Motor neuron (in vitro differentiated cells): ENCODE data around the gene DIS3L2. TPM values are rescaled to one million over a fixed set of nuclear protein-coding genes. Genes with fewer than 3 reads are reported as not detected.

ENCODE experiments used
- ATAC-seq, 8 experiments: fragments of 200-7000 bp; cut with Tn5 transposase; replicated peaks in 6 of 8; 2 replicates each; pipeline ENCODE4 v1.8.0; 2021; ENCODE audit warnings: mild to moderate bottlenecking in 8 of 8, moderate library complexity in 8 of 8
- H3K27ac ChIP-seq, 2 donors: fragments of 250-450 bp; sonication (Bioruptor Pico); 2 replicates each; pipeline ENCODE4 v1.9.0; 2021; ENCODE audit warnings: antibody characterized with exemption in 2 of 2, mild to moderate bottlenecking in 2 of 2, moderate library complexity in 1 of 2
- H3K4me1 ChIP-seq, 2 donors: fragments of 250-450 bp; sonication (Bioruptor Pico); replicated peaks in 1 of 2; 2 replicates each; pipeline ENCODE4 v1.6.1; 2021; ENCODE audit warnings: antibody characterized with exemption in 2 of 2, mild to moderate bottlenecking in 2 of 2, moderate library complexity in 1 of 2
- H3K4me3 ChIP-seq, 5 donors: fragments of 250-450 bp; sonication (Bioruptor Pico); 2 replicates each; pipeline ENCODE4 v1.9.0; 2021; ENCODE audit warnings: antibody characterized with exemption in 5 of 5, mild to moderate bottlenecking in 5 of 5, moderate library complexity in 4 of 5
- WGBS, 10 experiments: fragments of 450-650 bp; shearing (Covaris generic); methylation state at CpG; one replicate each; pipeline ENCODE4 v1.0.0; 2022; 5-methylcytosine and 5-hydroxymethylcytosine counted together
- in situ Hi-C, 9 experiments: fragments of 400-800 bp; cut with MboI; loops; one replicate each; pipeline ENCODE4 v1.15.0; 2021; ENCODE audit warnings: low sequenced_read_pairs in 9 of 9, low pct_unique_long_range_greater_than_20kb in 2 of 9; ENCODE audit not compliant: unreplicated experiment in 9 of 9
- total RNA-seq, 8 experiments: library from RNA; unstranded; fragments of 300-600 nt; gene quantifications; 2 replicates each; pipeline versions ENCODE4 v1.2.3 to v1.2.4, GENCODE V29; 2022

The DIS3L2 gene
- total RNA-seq, 8 experiments from 2014 or later, result 10.6 to 33.1 (median 21.8) TPM

DNA sequence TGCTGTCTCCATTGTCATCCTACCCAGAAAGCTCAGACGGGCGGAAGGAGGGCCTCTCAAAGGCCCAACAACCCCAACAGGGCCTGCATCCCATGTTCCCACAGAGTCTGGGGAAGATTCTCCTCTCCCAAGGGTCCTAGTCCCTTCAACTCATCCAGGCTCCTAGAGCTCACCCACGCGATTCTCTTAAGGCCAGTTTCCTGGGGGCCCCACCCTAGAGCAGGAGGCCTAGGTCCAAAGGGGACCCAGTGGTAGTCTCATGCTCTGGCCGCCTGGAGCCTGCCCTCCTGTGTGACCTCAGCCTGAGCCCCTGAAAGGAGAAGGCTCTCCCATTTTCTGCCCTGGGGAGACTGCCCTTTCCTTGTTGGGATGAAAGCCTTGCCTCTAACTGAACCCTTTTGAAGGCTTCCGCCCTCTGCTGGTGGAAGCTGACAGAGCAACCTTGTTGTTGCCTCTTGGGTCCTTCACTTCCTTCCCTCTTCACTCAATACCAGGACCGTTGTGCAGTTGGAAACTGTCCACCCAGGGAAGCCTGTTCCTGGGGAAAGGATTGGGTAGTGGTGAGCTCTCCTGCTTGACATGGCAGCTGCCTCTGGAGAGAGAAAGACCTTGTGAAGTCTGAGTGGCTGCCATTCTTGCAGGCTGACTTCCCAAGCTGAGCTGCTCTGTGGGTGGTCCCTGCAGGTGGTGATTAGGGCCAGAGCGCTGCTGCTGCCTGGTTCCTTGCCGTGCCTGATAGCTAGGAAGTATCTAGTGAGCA lies 331.1 kb downstream of the DIS3L2 start:
- no peak overlapping the region for H3K4me3 ChIP-seq
- H3K4me1 ChIP-seq, result peaks cover 0 to 1% of the 10 kb centered on the region in 2 donors
- WGBS, 10 experiments, result 11 to 100% (median 55%) methylated on average over 1 to 5 of the region's 9 CpGs; no CpG with 5 or more reads in 5 of the 10 experiments
- in situ Hi-C loops, result no loop called here
- peak in 4 of 8 experiments; percentile 28 to 85 (median 68) for ATAC-seq
- H3K27ac ChIP-seq, result no peak overlapping the region

- ATAC-seq, result no peak
- no peak overlapping the region for H3K4me3 ChIP-seq
- WGBS, 10 experiments, result 0 to 100% (median 83%) methylated on average over 1 to 6 of the region's 6 CpGs; no CpG with 5 or more reads in 5 of the 10 experiments
- in situ Hi-C loops, result no loop called here
- H3K4me1 ChIP-seq, result no peaks in the 10 kb centered on the region
- no peak overlapping the region for H3K27ac ChIP-seq
Observed at GRCh38 chr2:232293191-232293590, 331.7 kb downstream of the DIS3L2 start.

DNA sequence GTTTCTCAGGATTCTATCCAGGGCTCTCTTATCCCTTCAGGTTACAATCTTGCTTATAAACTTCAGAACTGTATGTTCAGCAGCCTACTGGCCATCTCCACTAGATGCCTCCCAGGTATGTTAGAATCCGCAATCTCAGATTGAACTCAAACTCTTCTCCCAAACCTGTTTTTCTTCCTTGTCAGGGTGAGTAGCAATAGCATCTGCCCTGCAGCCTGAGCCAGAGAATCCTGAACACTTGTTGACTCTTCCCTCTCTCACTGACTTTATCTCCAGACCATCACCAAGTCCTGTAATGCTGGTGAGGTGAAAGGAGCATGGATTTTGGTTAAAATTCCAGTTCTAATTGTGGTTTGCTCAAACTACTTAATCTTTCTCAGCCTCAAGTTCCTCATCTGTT lies 334.5 kb downstream of the DIS3L2 start:
- no peaks in the 10 kb centered on the region for H3K4me1 ChIP-seq
- in situ Hi-C loops, result no loop called here
- WGBS, 10 experiments, result 86 to 100% (median 100%) methylated on average over 1 of the region's 1 CpG; no CpG with 5 or more reads in 6 of the 10 experiments
- H3K4me3 ChIP-seq, result no peak overlapping the region
- no peak overlapping the region for H3K27ac ChIP-seq
- no peak for ATAC-seq

- ATAC-seq, result no peak
- Histone ChIP-seq H3K4me1 (no peaks in the 10 kb centered on the region), H3K27ac (no peak overlapping the region), H3K4me3 (no peak overlapping the region)
- in situ Hi-C loops, result no loop called here
- 60 to 93% (median 88%) methylated on average over 1 to 3 of the region's 3 CpGs; no CpG with 5 or more reads in 5 of the 10 experiments for WGBS, 10 experiments
Observed at GRCh38 chr2:232296776-232297525, 335.4 kb downstream of the DIS3L2 start.

GRCh38 chr2:232299084-232299483 lies 337.6 kb downstream of the DIS3L2 start:
- ATAC-seq, result no peak
- no peak overlapping the region for H3K4me3 ChIP-seq
- no peaks in the 10 kb centered on the region for H3K4me1 ChIP-seq
- 83 to 100% (median 92%) methylated on average over 1 to 4 of the region's 5 CpGs; no CpG with 5 or more reads in 1 of the 10 experiments for WGBS, 10 experiments
- in situ Hi-C loops, result no loop called here
- no peak overlapping the region for H3K27ac ChIP-seq

GRCh38 chr2:232299927-232300674 lies 338.6 kb downstream of the DIS3L2 start:
- Histone ChIP-seq H3K27ac (no peak overlapping the region), H3K4me3 (no peak overlapping the region), H3K4me1 (no peaks in the 10 kb centered on the region)
- 76 to 100% (median 95%) methylated on average over 2 to 6 of the region's 6 CpGs; no CpG with 5 or more reads in 3 of the 10 experiments for WGBS, 10 experiments
- no peak for ATAC-seq
- in situ Hi-C loops, result loop anchor here in 4 of 9 experiments (25.0 kb wide), 1 partner anchor 388 kb away; no protein-coding TSS in a partner anchor

GRCh38 chr2:232300894-232301387 lies 339.4 kb downstream of the DIS3L2 start:
- ATAC-seq, result peak in 3 of 8 experiments; percentile 19 to 94 (median 62)
- WGBS, 10 experiments, result 57 to 100% (median 92%) methylated on average over 1 to 6 of the region's 6 CpGs; no CpG with 5 or more reads in 3 of the 10 experiments
- no peaks in the 10 kb centered on the region for H3K4me1 ChIP-seq
- in situ Hi-C loops, result loop anchor here in 4 of 9 experiments (25.0 kb wide), 1 partner anchor 389 kb away; no protein-coding TSS in a partner anchor
- H3K4me3 ChIP-seq, result no peak overlapping the region
- H3K27ac ChIP-seq, result no peak overlapping the region

DNA sequence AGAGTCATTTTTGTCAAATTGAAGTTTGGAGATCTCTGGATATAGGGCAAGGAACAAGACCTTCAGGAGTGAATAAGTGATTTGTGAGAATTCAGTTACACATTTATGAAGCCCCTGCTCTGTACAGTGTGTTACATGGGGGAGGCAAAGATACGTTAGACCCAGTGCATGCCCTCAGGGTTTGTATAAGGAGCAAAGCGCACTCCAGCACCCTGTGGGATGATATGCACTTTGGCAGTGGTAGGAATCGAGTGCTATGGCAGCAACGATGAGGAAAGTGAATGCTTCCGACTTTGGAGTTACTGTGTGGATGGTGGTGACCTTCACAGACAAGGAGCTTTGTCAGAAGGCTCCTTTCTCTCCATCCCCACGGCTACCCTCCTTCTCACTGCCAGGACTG lies 342.7 kb downstream of the DIS3L2 start:
- WGBS, 10 experiments, result 81 to 100% (median 93%) methylated on average over 1 to 6 of the region's 6 CpGs; no CpG with 5 or more reads in 4 of the 10 experiments
- in situ Hi-C loops, result loop anchor here in 4 of 9 experiments (25.0 kb wide), 1 partner anchor 392 kb away; no protein-coding TSS in a partner anchor
- Histone ChIP-seq H3K4me3 (no peak overlapping the region), H3K4me1 (no peaks in the 10 kb centered on the region), H3K27ac (no peak overlapping the region)
- no peak for ATAC-seq

DNA sequence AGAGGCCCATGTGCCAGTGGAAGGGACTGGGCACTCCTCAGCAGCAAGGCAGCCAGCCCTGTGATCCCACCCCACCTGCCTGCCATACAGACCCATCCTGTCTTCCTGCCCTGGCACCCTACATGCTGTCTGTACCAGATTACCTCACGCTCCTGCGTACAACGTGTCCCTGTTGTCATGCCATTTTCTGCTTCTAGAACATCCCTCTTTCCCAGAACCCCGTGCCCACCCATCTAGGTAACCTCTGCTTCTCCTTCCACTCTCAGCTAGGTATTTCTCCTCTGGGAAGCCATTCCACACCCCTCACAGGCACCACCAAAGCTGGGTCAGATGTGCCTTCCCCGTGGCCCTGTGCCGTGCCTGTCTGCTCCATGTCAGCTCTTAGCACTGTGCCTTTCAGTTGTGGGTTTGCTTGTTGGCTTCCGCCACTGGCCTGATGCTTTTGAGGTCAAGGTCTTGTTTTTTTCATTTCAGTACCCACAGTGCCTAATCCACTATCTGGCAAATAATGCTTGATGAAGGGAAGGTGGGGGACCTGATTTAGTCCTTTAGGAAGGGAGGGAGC lies 345.3 kb downstream of the DIS3L2 start:
- H3K4me1 ChIP-seq, result no peaks in the 10 kb centered on the region
- no peak overlapping the region for H3K27ac ChIP-seq
- ATAC-seq, result no peak
- in situ Hi-C loops, result loop anchor here in 4 of 9 experiments (25.0 kb wide), 1 partner anchor 395 kb away; no protein-coding TSS in a partner anchor
- no peak overlapping the region for H3K4me3 ChIP-seq
- WGBS, 10 experiments, result 90 to 96% methylated on average over 2 to 4 of the region's 7 CpGs; no CpG with 5 or more reads in 8 of the 10 experiments

GRCh38 chr2:232307854-232308253 lies 346.3 kb downstream of the DIS3L2 start:
- 50 to 100% (median 80%) methylated on average over 1 to 2 of the region's 3 CpGs; no CpG with 5 or more reads in 5 of the 10 experiments for WGBS, 10 experiments
- ATAC-seq, result no peak
- Histone ChIP-seq H3K4me1 (no peaks in the 10 kb centered on the region), H3K4me3 (no peak overlapping the region), H3K27ac (no peak overlapping the region)
- in situ Hi-C loops, result loop anchor here in 4 of 9 experiments (25.0 kb wide), 1 partner anchor 396 kb away; no protein-coding TSS in a partner anchor

DNA sequence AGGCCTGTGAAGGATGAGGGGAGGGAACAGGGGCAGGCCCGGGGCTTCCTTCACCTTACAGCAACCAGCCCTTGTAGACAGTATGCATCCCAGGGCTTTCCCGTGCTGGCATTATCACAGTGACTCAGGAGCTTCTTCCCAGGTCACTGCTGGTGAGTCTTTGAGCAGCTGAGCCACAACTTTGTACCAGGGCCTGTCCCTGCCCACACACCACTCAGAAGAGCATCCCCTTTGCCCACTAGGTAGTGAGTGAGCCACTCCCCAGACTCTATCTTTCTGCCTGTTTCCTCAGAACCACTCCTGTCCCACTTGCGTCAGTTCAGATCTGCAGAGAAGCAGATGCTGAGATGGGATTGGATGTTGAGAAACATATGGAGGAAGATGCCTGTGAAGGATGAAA lies 347.5 kb downstream of the DIS3L2 start:
- Histone ChIP-seq H3K27ac (no peak overlapping the region), H3K4me3 (no peak overlapping the region), H3K4me1 (no peaks in the 10 kb centered on the region)
- in situ Hi-C loops, result loop anchor here in 4 of 9 experiments (25.0 kb wide), 1 partner anchor 397 kb away; no protein-coding TSS in a partner anchor
- no peak for ATAC-seq
- 75 to 100% (median 100%) methylated on average over 1 of the region's 3 CpGs; no CpG with 5 or more reads in 7 of the 10 experiments for WGBS, 10 experiments

DNA sequence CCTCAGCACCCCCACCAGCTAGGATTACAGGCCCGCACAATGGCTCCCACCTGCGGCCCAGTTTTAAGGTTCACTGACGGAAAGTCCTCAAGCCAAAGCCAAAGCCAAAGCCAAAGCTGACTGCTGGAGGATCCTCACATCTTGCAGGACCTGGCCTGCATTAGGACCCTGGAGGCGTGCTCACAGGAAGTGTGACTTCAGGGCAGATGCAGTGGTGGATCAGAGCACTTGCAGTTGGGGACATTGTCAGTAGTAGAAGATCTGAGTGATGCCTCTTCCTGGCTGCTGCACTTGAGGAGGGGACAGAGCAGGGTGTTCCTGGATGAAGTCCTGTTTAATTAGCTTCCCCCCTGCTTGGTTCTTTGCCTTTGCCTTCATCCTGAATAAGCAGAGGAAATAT lies 348.1 kb downstream of the DIS3L2 start:
- no peaks in the 10 kb centered on the region for H3K4me1 ChIP-seq
- H3K4me3 ChIP-seq, result no peak overlapping the region
- 100% methylated on average over 1 to 3 of the region's 4 CpGs; no CpG with 5 or more reads in 6 of the 10 experiments for WGBS, 10 experiments
- no peak overlapping the region for H3K27ac ChIP-seq
- no peak for ATAC-seq
- in situ Hi-C loops, result loop anchor here in 4 of 9 experiments (25.0 kb wide), 1 partner anchor 397 kb away; no protein-coding TSS in a partner anchor
